Right renal pelvis (tissue), 4 donors: ENCODE measurements around the gene H2AZ2. TPM values are rescaled to one million over a fixed set of nuclear protein-coding genes. Genes with fewer than 3 reads are reported as not detected.

ENCODE experiments used
- DNase-seq, 4 donors: peaks; one replicate each; pipeline ENCODE4 v3.0.0-alpha.2; 2013; ENCODE audit warnings: low read depth in 4 of 4, low spot score in 3 of 4, missing footprints in 1 of 4
- polyA plus RNA-seq, 4 donors: library from polyadenylated mRNA; unstranded; fragments of 120-200 nt; gene quantifications; one replicate each; pipeline ENCODE4 v1.2.1, GENCODE V29; 2013; ENCODE audit not compliant: insufficient read length in 4 of 4

The H2AZ2 gene
- polyA plus RNA-seq, result 100 to 1,000 TPM; 243 to 279 (median 250) TPM

DNA sequence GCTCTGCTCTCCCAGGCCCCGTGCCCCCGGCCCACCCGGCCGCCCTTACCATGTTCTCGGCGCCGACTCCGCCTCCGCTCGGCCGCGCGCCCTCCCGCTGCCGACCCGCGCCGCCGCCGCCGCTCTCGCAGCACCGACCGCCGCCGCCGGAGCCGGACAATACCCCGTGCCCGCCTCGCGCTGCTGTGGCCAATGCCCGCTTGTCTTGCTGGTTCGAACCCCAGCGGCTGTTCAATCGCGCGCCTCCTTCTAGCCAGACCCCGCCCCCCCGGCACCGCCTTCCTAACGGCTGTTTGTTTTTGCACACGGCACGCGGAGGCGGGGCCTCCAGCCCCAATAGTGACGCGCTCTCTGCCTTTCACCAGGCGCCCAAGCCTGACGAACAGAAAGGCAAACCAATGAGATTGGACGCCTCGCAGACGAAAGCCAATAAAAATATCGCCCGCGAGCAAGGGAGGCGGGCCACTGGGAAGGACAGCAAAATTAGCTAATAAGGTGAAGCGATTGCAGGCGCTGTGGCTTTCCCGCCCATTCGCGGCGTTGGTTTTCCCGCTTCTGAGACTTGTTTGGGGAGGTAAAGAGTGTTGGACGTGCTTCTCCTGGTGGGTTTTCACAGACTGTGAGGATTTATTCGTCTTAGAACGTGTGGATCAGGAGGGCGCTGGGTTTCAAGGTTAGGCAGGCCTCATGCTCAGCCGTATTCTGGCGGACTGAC lies at the start of gene H2AZ2:
Gene H2AZ2, minus strand, starts transcription at position 168 of the 715 bp plus-strand sequence. Its CDS starts 116 bp downstream, at position 52.
- peak; percentile 100 for DNase-seq

DNA sequence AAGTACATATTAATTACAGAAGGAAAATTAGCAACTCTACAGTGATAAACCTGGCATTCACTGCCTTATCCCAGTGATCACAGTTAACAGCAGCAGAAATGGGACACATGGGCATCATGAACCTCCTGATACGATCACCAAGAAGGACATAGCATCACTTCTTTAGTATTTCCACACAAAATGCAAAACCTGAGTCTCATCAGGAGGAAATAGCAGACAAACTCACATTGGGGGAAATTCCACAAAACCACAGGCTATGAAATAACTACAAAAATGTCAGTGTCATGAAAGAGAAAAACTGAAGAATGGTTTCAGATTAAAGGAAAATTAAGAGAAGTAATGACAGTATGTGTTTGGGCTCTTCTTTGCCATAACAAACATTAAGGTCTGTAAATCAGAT lies 49.4 kb upstream of the H2AZ2 start:
- DNase-seq, result no peak

DNA sequence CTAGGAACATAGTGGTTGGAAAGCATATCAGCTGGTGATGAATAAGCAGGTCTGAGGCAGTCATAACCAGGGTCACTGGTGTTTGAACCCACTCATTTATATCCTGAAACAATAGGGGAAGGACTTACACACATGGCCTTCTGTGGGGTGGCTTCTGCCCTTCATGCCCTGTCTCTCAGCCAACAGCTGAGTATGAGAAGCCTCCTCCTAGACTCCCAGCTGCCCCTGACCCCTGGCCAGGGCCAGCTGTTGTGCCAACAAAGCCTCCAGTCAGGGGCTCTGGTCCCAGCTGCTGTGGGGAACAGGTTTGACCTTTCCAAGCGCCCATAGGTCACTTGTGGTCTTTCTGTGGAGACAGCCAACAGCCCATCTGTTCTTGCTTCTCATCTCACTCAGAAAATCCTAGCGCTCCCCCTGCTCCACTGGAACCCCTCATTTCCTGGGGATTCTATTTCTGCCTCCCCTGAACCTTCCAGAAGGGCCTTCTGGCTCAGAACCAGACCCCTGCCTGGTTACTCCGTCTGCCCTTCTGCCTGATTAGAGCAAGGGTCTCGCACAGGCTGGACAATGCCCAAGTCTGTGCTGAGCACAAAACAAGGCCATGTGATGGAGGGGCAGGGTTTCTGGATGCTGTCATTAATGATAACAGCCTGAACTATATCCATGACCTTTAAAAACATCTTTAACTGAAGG lies 47.1 kb upstream of the H2AZ2 start:
- no peak for DNase-seq

DNA sequence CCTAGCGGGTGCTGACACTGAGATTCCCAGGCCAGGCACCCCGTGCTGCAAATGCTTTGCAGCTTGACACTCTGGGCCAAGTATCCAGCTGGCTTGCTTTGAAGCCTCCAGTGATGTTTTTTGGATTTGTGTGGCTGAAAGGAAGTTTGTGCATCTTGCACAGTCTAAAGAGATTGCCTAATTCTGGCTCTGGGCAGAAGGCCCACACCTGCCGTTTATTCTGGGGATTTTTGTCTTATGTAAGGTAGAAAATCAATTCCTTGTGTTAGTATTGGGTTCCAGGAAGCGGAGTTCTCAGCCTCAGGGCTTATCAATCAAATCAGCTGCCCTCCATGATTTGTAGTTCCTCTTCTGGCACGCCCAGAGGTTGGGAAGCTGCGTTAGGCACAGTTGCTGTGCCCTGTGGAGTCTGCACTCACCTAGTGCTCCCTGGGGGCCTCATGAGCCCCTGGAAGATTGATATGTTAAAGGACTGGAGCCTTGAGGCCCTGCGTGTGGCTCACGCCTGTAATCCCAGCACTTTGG lies 45.9 kb upstream of the H2AZ2 start:
- DNase-seq, result no peak

DNA sequence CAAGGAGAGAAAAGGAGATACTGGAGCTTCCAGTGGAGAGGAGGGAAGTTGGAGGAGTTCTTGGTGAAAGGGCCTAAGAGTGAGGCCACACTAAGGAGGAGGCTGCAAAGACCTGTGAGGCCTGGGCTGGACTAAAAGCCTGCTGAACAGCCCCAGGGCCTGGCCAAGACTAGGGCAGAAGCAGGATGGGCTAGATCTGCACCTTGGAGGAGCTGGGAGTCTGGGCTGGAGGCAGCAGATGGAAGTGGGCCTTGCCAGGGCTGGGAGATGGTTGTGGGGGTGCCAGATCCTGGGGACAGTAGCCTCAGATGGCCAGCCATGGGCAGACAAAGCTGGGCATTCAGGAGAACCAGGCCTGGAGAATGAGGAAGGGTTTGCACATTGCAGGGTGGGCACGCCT lies 43.9 kb upstream of the H2AZ2 start:
- DNase-seq, result no peak

DNA sequence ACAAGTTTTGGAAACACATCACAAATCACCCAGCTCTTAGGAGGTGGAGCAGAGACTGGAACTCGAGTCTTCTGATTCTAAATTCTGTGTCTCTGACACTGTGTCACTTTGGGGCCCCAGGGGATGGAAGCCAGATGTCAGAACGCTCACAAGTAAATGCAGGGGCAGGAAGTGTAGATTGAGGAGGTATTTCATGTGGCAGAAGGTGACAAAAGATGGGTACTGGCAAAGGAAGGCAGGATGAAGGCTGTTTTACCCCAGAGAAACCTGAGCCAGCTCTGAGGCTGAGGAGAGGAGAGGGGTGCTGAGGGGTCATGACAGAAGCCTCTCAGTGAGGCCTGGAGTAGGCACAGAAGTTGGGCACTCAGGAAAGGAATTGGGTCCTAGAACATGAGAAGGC lies 43.5 kb upstream of the H2AZ2 start:
- no peak for DNase-seq

DNA sequence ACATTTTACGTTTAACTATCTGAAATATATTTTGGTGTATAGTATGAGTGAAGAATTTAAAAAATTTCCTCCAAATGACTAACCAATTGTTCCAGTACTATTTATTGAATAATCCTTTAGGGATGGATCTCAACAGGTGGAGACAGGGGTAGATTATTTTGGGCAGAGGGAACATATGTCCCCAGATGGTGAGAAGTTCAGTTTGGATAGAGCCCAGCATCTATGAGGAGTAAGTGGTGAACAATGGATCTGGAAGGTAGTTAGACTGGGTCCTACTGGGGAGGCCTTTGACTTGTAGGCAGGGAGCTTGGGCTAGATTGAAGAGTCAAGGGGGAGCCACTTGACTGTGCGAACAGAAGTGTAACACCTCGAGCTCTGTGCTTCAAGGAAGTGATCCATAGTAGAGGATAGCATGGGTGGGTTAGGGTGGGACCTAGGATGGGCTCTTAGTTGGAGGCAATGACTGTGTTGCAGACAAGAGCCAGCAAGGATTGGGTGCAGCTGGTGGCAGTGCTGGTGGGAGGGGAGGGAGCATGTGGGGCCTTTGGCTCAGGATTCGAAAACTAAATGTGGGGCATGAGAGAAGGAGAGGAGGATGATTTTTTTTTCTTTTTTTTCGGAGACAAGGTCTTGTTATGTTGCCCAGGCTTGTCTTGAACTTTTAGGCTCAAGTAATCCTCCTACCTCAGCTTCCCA lies 41.3 kb upstream of the H2AZ2 start:
- DNase-seq, result no peak

DNA sequence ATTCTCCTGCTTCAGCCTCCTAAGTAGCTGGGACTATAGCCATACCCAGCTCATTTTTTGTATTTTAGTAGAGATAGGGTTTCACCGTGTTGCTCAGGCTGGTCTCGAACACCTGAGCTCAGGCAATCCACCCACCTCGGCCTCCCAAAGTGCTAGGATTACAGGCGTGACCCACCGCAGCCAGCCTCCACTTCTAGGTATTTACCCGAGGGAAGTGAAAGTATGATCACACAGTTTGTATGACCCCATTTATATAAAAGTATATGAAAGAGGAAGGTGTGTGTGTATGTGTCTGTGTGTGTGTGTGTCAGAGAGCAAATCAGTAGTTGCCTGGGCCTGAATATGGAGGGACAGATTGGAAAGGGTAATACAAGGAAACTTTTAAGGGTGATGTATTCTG lies 39.4 kb upstream of the H2AZ2 start:
- DNase-seq, result no peak

DNA sequence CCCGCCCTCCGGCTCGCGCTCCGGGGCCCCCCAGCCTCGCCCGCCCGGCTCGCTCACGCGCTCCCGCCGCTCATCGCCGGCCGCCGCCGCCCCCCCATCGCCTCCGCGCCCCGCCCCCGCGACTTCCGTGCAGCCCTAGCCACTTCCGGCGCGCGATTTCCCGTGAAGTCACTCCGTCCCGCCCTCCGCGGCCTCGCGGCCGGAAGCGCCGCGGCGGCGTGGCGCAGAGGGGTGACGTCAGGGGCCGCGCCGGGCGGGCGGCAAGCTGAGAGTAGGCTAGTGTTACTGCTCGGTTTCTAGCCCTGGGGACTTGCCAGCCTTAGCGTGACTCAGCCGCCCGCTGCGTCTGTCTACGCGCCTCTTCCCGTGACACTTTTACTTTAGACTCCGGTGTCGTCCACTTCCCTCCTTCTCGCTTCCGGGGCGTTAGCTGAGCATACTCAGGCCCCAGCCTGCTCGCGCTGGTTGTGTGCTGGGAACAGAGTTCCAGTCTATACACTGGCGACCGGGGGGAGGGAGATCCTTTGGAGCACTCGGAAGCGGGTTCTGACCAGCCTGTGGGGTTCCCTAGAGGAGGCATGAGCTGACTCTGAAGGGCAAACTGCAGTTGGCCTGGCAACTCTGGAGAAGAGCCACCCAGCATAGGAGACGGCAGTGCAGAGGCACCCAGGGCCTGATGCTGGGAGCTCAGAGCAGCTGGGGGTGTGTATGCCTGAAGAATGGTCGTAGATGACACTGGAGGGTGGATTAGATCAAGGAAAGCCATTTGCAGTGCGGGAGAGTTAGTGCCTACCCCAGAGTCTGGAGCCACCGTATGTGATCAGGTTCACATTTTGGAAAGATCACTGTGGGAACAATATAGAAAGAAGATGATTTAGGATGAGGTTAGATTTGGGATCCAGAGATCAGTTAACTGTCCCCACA lies 37.8 kb upstream of the H2AZ2 start, which contains the start of gene PURB:
Gene PURB, minus strand, starts transcription at position 137 of the 924 bp plus-strand sequence. CDS start 182 bp downstream, outside the sequence.
- peak; percentile 86 to 92 (median 90) for DNase-seq

DNA sequence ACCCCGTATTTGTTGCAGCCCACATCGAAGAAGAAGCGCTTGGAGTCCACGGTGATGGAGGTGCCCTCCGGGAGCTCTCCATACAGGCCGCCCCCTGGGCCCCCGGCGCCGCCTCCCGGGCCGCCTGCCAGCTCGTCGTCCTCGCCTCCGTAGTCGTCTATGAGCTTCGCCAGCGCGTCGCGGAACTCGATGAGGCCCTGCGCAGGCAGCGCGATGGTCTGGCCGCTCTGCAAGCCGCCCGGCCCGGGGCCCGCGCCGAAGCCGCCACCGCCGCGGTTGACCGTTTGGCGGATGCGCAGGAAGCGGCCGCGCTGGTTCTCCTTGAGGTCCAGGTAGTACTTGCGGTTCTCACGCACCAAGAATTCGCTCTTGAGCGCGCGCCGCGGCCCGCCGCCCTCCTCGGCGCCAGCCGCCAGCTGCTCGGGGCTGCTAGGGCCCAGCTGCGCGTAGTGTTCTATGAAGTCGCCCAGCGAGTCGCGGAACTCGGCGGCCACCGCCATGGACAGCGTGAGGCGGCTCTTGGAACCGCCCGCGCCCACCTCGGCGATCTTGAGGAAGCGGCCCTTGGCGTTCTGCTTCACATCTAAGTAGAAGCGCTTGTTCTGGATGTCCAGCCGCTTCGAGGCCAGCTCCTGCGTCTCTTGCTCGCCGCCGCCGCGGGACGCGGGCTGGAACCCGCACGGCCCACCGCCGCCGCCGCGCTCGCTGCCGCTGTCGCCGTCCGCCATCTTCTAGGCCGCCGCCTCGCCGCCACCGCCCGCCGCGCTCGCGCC lies 36.9 kb upstream of the H2AZ2 start:
- peak in 2 of 4 donors; percentile 22 to 45 for DNase-seq

DNA sequence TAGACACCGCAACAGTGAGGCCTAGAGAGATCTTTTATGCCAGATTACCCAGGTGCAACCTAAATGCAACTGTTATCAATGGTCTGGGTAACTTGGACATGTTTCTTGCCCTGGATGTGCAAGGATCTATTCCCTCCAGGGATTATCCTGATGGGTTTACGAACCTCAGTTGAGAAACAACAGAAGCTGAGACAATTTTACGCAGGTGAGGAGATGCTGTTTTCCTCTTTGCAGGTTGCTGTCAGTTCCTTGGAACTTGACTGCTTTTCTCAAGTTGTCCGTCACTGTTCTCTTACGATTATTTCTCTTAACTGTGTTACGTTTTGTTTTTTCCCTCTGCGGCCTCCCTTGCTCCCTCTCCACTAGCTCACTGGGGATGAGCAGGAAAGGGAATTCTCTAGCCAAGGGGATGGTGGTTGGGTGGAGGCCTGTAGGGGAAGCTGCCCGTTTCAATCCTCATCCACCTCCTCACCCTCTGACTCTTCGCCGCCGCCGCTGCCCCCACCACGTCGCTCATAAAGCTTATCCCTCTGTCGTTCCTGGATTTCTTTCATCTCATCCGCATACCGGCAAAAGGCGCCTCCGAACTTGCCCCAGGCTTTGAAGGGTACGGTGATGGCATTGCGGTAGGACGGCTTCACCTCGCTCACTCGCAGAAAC lies 36.2 kb upstream of the H2AZ2 start:
- DNase-seq, result no peak

DNA sequence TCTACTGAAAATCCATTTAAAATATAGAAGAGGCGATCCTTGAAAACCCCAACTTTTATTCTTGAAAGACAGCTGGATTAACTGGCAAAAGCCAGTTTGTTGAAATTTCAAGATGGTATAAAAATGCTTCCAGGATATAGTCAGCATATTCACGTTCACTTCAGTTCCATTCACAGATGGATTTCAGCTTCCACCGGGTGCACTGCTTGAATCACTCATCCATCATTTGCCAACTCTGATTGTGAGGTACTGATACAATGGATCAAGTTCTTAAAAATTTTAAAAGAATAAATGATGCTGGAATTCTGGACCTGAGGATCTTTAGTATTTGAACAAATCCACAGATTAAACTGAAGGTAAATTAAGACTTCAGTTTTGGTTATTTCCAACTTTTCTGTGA lies 35.0 kb upstream of the H2AZ2 start:
- no peak for DNase-seq

DNA sequence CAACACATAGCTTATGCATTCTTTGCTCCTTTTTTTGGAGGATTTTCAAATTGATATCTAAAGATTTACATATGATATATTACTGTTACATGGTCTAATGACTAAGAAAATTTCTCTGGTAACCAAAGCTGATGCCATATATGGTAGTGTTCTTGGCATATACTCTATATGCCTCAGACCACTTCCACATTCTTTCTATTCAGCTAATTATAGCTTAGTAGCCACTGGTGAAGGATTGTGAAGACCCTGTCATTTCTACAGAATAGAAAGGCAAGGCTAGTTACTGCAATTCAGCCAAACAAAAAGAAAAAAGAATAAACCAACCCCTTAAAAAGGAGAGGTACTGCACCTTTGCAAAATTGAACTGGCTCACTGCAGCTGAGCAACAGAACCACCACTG lies 33.7 kb upstream of the H2AZ2 start:
- no peak for DNase-seq

DNA sequence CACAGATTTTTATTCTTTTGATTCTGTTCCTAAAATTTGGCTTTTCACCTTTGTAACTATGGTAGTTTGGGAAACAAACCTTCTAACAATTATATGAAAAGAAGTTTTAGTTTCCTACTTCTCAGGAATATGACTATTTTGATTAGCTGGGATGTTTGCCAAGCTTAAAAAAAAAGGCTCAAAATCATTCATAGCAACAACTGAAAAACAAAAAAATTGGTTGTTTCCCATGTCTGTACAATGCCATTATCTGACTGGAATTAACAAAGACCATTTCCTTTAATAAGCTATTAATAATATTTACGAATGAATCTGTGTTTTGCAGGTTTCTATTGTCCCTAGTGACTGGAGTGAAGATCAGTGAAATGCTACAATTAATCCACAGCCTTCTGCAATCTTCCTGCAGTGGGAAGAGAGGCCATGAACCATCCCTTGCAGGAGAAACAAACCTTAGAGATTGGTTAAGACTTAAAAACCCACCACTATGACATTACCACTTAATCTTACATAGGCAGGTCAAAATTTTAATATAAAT lies 33.2 kb upstream of the H2AZ2 start:
- no peak for DNase-seq

DNA sequence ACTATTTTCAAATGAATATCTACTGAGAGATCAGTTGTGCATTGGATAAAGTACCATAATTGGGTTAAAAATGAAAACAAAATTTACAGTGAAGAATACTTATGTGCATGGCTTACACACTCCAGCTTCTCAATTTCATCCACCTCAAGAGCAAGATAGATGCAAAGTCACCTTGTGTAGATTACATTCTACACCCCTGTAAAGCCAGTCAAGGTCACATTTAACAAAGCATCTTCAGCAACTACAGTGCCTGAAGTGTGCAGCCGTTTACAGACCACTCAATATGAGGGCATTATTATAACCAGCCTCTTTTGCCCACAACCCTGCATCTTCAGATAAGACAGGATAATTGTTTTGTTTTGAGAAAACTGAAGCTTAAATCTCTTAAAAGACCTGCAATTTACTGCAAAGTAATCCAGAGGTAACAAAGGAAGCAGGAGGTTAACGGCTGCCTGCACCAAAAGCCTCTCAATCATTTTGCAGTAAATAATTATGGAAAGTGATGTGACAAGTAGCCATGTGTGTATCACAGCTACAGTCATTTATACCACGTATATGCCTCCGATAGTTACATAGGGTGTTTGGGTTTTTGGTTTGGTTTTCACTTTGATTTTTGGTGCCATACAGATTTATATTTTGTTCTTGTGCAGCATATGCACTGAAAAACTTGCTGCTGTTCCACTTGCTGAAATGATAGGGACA lies 32.6 kb upstream of the H2AZ2 start:
- DNase-seq, result no peak

DNA sequence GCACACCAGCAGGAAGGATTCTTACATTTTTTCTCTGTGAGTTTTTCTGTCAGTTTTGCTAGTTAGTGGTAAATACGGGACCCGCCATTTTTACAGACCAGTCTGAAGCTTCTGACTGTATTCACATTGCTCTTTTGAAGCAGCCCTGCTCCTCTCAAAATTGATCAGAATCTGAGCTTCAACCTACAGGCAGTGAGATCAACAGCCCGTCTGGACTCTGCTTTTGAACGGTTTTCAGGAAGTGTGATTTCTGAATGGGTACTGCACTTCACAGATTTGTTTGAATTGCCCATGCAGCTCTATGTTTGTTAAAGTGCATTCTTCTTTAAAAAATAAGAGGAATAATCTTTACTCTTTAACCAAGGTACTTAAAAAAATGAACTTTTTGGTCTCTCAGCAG lies 28.5 kb upstream of the H2AZ2 start:
- no peak for DNase-seq

DNA sequence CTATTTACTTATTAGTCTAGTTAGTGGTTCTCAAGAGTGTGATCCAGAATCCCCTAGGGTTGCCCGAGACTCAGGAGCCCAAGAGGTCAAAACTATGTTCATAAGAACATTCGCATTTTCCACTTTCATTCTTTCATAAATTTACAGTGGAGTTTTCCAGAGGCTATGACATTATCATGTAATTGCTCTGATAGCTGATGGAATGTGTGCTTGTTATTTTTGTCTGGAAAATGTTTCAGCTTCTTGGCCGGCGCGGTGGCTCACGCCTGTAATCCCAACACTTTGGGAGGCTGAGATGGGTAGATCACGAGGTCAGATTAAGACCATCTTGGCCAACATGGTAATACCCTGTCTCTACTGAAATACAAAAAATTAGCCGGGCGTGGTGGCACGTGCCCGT lies 27.4 kb upstream of the H2AZ2 start:
- no peak for DNase-seq

DNA sequence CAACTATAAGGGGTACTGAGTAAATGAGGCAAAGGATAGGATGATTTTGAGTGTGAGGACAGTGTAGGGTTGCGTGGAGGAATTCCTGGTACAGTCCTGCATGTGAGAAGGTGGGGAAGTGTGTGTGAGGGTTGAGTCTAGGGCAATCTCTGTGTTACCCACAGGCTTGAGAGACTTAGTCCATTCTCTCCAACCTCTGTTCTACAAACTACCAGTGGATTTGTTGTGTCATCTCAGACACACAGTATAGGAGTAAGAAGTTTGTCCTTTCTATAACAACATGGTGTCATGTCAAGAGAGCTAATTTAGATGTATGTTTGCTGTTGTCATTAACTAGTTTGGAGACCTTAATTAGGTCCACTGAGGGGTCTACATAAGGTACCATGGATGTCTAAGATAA lies 24.9 kb upstream of the H2AZ2 start:
- no peak for DNase-seq
